Measurements from ENCODE around the gene PTPRN.

- TF ChIP-seq MAX (IDR thresholded peaks at IDR 0.05) = no peak
- TF ChIP-seq, protein P1, sequence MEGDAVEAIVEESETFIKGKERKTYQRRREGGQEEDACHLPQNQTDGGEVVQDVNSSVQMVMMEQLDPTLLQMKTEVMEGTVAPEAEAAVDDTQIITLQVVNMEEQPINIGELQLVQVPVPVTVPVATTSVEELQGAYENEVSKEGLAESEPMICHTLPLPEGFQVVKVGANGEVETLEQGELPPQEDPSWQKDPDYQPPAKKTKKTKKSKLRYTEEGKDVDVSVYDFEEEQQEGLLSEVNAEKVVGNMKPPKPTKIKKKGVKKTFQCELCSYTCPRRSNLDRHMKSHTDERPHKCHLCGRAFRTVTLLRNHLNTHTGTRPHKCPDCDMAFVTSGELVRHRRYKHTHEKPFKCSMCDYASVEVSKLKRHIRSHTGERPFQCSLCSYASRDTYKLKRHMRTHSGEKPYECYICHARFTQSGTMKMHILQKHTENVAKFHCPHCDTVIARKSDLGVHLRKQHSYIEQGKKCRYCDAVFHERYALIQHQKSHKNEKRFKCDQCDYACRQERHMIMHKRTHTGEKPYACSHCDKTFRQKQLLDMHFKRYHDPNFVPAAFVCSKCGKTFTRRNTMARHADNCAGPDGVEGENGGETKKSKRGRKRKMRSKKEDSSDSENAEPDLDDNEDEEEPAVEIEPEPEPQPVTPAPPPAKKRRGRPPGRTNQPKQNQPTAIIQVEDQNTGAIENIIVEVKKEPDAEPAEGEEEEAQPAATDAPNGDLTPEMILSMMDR (IDR thresholded peaks at IDR 0.05; ENCODE audit: control extremely low read depth in 1 of 3, insufficient read depth in 1 of 3, low read depth in 1 of 3, low read length in 3 of 3) = no peak
- TF ChIP-seq TAF1 (IDR thresholded peaks at IDR 0.05; ENCODE audit: low read depth, low read length) = no peak
- TF ChIP-seq POLR2AphosphoS5 (IDR thresholded peaks at IDR 0.05; ENCODE audit: low read depth, low read length) = no peak
- TF ChIP-seq KDM1A (IDR thresholded peaks at IDR 0.05; ENCODE audit: borderline replicate concordance, low read length) = no peak
- no peak for TF ChIP-seq CEBPB (IDR thresholded peaks at IDR 0.05; ENCODE audit: low read depth, low read length)
- no peak for TF ChIP-seq JUN (IDR thresholded peaks at IDR 0.05; ENCODE audit: low read depth, low read length)
- TF ChIP-seq EP300 (IDR thresholded peaks at IDR 0.05; ENCODE audit: borderline replicate concordance in 1 of 2, low read depth in 2 of 2, low read length in 2 of 2) = no peak
- TF ChIP-seq POLR2A (IDR thresholded peaks at IDR 0.05; ENCODE audit: control extremely low read depth in 1 of 2, low read depth in 2 of 2, low read length in 2 of 2) = no peak
- no peak for TF ChIP-seq JUND (IDR thresholded peaks at IDR 0.05; ENCODE audit: low read length)
- no peak for TF ChIP-seq POU5F1 (IDR thresholded peaks at IDR 0.05; ENCODE audit: low read depth, low read length)
- no peak for TF ChIP-seq HDAC2 (IDR thresholded peaks at IDR 0.05; ENCODE audit: borderline replicate concordance in 1 of 2, low read depth in 2 of 2, low read length in 2 of 2)
- TF ChIP-seq FOSL1 (IDR thresholded peaks at IDR 0.05; ENCODE audit: insufficient read depth, low read depth, low read length) = no peak
Measured at GRCh38 chr2:219272356-219272755, 36.8 kb downstream of the PTPRN start.
